ENCODE measurements around the gene NOP53. TPM values are rescaled to one million over a fixed set of nuclear protein-coding genes. Genes with fewer than 3 reads are reported as not detected.
A peak's percentile ranks its signal among the peaks of the same experiment; 100 is the strongest.
"Not testable (repeated sequence)": the region's sequence is repeated elsewhere in the genome, so short reads cannot be mapped to it uniquely, and the experiment has no call there.

NOP53 gene
- total and polyA plus RNA-seq, 4 donors, result 146 to 498 (median 193) TPM

DNA sequence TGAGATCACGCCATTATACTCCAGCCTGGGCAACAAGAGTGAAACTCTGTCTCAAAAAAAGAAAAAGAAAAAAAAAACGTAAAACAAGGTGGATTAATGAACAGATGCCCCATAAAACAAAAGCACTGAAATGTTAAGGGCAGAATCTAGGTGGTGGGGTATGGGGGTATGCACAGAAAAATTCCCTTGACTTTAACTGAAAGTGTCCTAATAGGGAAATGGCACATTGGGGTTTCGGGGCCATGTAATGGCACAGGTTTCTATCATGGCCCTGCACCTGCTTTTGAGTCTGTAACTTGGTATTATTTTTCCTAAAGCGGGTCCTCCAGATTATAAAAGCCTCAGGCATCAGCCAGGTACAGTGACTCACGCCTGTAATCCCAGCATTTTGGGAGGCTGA is 16.2 kb downstream of the NOP53 start:
- H3K9me3 ChIP-seq (ENCODE audit: control insufficient read depth in 4 of 4, insufficient read depth in 3 of 4, low read length in 3 of 4), result peaks cover 0 to 5% (median 0%) of the 10 kb centered on the region in 4 donors
- WGBS, 2 donors, result 68 to 91% methylated on average over 5 of the region's 5 CpGs
- no peak for ATAC-seq (ENCODE audit: insufficient read depth, low FRiP score)
- H3K4me3 ChIP-seq, result no peak overlapping the region
- no peak overlapping the region for H3K9ac ChIP-seq (ENCODE audit: insufficient read depth in 1 of 2, low read length in 2 of 2)
- peaks cover 0 to 3% (median 0%) of the 10 kb centered on the region in 5 donors for H3K4me1 ChIP-seq (ENCODE audit: control insufficient read depth in 5 of 5, insufficient read depth in 5 of 5, low read length in 5 of 5)
- DNase-seq, result no peak
- H3K27ac ChIP-seq (ENCODE audit: low read depth in 1 of 2, low read length in 1 of 2), result no peak overlapping the region
- no peak for TF ChIP-seq CTCF (IDR thresholded peaks at IDR 0.05; ENCODE audit: control extremely low read depth, extremely low read depth)
- H3K27me3 ChIP-seq (ENCODE audit: control insufficient read depth in 3 of 3, insufficient read depth in 3 of 3, low read length in 2 of 3), result no peaks in the 10 kb centered on the region
- peaks cover 10 to 22% (median 15%) of the 10 kb centered on the region in 4 donors for H3K36me3 ChIP-seq (ENCODE audit: control insufficient read depth in 4 of 4, insufficient read depth in 4 of 4, low read length in 4 of 4)

DNA sequence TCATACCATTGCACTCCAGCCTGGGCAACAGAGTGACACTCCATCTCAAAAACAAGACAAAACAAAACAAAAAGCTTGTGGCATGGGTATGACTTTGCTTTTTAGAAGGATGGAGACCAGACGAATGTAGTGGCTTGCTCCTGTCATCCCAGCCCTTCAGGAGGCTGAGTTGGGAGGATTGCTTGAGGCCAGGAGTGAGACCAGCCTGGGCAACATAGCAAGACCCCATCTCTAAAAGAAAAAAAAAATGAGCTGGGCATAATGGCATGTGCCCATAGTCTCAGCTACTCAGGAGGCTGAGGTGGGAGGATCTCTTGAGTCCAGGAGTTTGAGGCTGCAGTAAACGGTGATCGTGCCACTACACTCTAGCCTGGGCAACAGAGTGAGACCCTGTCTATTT is 16.8 kb downstream of the NOP53 start:
- no peaks in the 10 kb centered on the region for H3K27me3 ChIP-seq (ENCODE audit: control insufficient read depth in 3 of 3, insufficient read depth in 3 of 3, low read length in 2 of 3)
- no peak for TF ChIP-seq CTCF (IDR thresholded peaks at IDR 0.05; ENCODE audit: control extremely low read depth, extremely low read depth)
- DNase-seq, result no peak
- ATAC-seq (ENCODE audit: insufficient read depth, low FRiP score), result no peak
- H3K4me1 ChIP-seq (ENCODE audit: control insufficient read depth in 5 of 5, insufficient read depth in 5 of 5, low read length in 5 of 5), result peaks cover 0 to 3% (median 0%) of the 10 kb centered on the region in 5 donors
- no peak overlapping the region for H3K27ac ChIP-seq (ENCODE audit: low read depth in 1 of 2, low read length in 1 of 2)
- H3K4me3 ChIP-seq, result no peak overlapping the region
- peaks cover 0 to 5% (median 0%) of the 10 kb centered on the region in 4 donors for H3K9me3 ChIP-seq (ENCODE audit: control insufficient read depth in 4 of 4, insufficient read depth in 3 of 4, low read length in 3 of 4)
- H3K36me3 ChIP-seq (ENCODE audit: control insufficient read depth in 4 of 4, insufficient read depth in 4 of 4, low read length in 4 of 4), result peaks cover 4 to 16% (median 12%) of the 10 kb centered on the region in 4 donors
- H3K9ac ChIP-seq (ENCODE audit: insufficient read depth in 1 of 2, low read length in 2 of 2), result no peak overlapping the region
- WGBS, 2 donors, result 52 to 85% methylated on average over 3 of the region's 3 CpGs

DNA sequence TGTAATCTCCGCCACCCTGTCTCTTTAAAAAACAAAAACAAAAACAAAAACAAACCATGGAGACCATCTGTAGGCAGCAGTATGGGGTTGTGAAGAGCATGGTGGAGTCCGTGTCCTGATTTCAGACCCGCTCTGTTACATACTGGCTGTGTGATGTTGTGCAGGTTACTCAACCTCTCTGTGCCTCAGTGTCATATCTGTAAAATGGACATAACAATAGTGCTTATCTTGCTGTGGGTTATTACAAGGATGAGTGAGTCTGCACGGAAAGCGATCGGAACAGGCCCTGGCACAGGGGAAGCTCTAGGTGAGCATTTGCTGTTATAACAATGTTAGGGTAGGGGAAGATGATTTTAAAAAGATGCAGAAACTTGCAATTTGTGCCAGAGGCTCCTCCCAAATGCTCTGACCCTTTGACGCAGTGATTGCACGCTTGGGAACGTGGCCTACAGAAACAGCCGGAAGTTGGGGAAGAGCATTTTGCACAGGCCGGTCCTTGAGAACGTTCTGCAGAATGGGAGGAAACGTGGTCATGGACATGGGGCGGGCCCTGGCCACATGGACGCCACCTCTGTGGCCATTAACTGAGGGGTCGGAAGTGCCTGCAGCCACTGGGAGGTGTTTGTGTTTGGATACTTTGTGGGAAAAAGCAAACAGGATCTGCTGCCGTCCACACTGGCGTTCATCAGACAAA is 17.4 kb downstream of the NOP53 start:
- Histone ChIP-seq H3K36me3 (ENCODE audit: control insufficient read depth in 4 of 4, insufficient read depth in 4 of 4, low read length in 4 of 4) (peaks cover 4 to 13% (median 11%) of the 10 kb centered on the region in 4 donors), H3K9ac (ENCODE audit: insufficient read depth in 1 of 2, low read length in 2 of 2) (no peak overlapping the region), H3K4me1 (ENCODE audit: control insufficient read depth in 5 of 5, insufficient read depth in 5 of 5, low read length in 5 of 5) (peaks cover 0 to 3% (median 0%) of the 10 kb centered on the region in 5 donors), H3K4me3 (no peak overlapping the region), H3K27me3 (ENCODE audit: control insufficient read depth in 3 of 3, insufficient read depth in 3 of 3, low read length in 2 of 3) (no peaks in the 10 kb centered on the region), H3K27ac (ENCODE audit: low read depth in 1 of 2, low read length in 1 of 2) (no peak overlapping the region), H3K9me3 (ENCODE audit: control insufficient read depth in 4 of 4, insufficient read depth in 3 of 4, low read length in 3 of 4) (peaks cover 0 to 5% (median 0%) of the 10 kb centered on the region in 4 donors)
- WGBS, 2 donors, result 64 to 73% methylated on average over 18 of the region's 18 CpGs
- no peak for TF ChIP-seq CTCF (IDR thresholded peaks at IDR 0.05; ENCODE audit: control extremely low read depth, extremely low read depth)
- ATAC-seq (ENCODE audit: insufficient read depth, low FRiP score) (peak; percentile 23), DNase-seq (no peak)

GRCh38 chr19:47764705-47765104 is 19.4 kb downstream of the NOP53 start:
- H3K36me3 ChIP-seq (ENCODE audit: control insufficient read depth in 4 of 4, insufficient read depth in 4 of 4, low read length in 4 of 4); H3K9ac ChIP-seq (ENCODE audit: insufficient read depth in 1 of 2, low read length in 2 of 2); ATAC-seq (ENCODE audit: insufficient read depth, low FRiP score); H3K9me3 ChIP-seq (ENCODE audit: control insufficient read depth in 4 of 4, insufficient read depth in 3 of 4, low read length in 3 of 4); H3K27me3 ChIP-seq (ENCODE audit: control insufficient read depth in 3 of 3, insufficient read depth in 3 of 3, low read length in 2 of 3); H3K27ac ChIP-seq (ENCODE audit: low read depth in 1 of 2, low read length in 1 of 2); H3K4me1 ChIP-seq (ENCODE audit: control insufficient read depth in 5 of 5, insufficient read depth in 5 of 5, low read length in 5 of 5); H3K4me3 ChIP-seq; DNase-seq: not testable (repeated sequence)
- WGBS, 2 donors, result 85 to 92% methylated on average over 3 of the region's 3 CpGs

Data from lung (tissue), 12 donors.